A673 (cell line): Measurements from ENCODE around the gene CEACAM16. TPM values are rescaled to one million over a fixed set of nuclear protein-coding genes. Genes with fewer than 3 reads are reported as not detected.

Source experiments
- BruUV-seq: library from RNA; stranded (reverse); fragments of 400-500 nt; replicated peaks from 2 replicates; lab custom pipeline; 2021; lab: Mats Ljungman, UMichigan
- CTCF ChIA-PET: fragments of 300-600 bp; sonication (Branson Sonifier 250); formaldehyde crosslinking; loops from one replicate; lab custom pipeline; 2022; ENCODE audit warnings: antibody characterized with exemption; lab: Charles Lee
- POLR2A ChIA-PET: fragments of 300-600 bp; sonication (Branson Sonifier 250); formaldehyde crosslinking; loops from one replicate; lab custom pipeline; 2022; ENCODE audit warnings: antibody characterized with exemption; ENCODE audit not compliant: low non-redundant PET; lab: Charles Lee
- DNase-seq: peaks from one replicate; pipeline ENCODE4 v3.0.0-alpha.2; 2015; ENCODE audit warnings: low spot score
- H3K27ac ChIP-seq: fragments of 200-600 bp; sonication (generic); 2 replicates; pipeline ENCODE4 v1.5.1; 2016; ENCODE audit warnings: mixed run types, low read depth, mild to moderate bottlenecking, mixed read lengths, antibody characterized with exemption, low read length; ENCODE audit not compliant: poor library complexity, severe bottlenecking
- H3K27me3 ChIP-seq: fragments of 200-600 bp; sonication (generic); replicated peaks from 2 replicates; pipeline ENCODE4 v1.6.1; 2017; ENCODE audit warnings: mixed run types, low read depth, mild to moderate bottlenecking, mixed read lengths, antibody characterized with exemption, low read length; ENCODE audit not compliant: insufficient read depth, poor library complexity
- H3K36me3 ChIP-seq: fragments of 200-600 bp; sonication (generic); 2 replicates; pipeline ENCODE4 v1.6.1; 2016; ENCODE audit warnings: mixed run types, mild to moderate bottlenecking, mixed read lengths, antibody characterized with exemption, low read length; ENCODE audit not compliant: insufficient read depth, poor library complexity, severe bottlenecking
- H3K4me1 ChIP-seq: fragments of 200-600 bp; sonication (generic); 2 replicates; pipeline ENCODE4 v1.6.1; 2017; ENCODE audit warnings: mixed run types, mild to moderate bottlenecking, mixed read lengths, antibody characterized with exemption, low read length; ENCODE audit not compliant: insufficient read depth, poor library complexity, severe bottlenecking
- H3K4me3 ChIP-seq: fragments of 200-600 bp; sonication (generic); 2 replicates; pipeline ENCODE4 v1.5.1; 2016; ENCODE audit warnings: low read depth, mixed run types, mild to moderate bottlenecking, mixed read lengths, low read length; ENCODE audit not compliant: poor library complexity, severe bottlenecking
- H3K9me3 ChIP-seq: fragments of 200-600 bp; sonication (generic); 2 replicates; pipeline ENCODE4 v1.6.1; 2016; ENCODE audit warnings: mixed run types, low read depth, mild to moderate bottlenecking, mixed read lengths, antibody characterized with exemption, low read length; ENCODE audit not compliant: poor library complexity, severe bottlenecking
- EZH2 ChIP-seq: fragments of 200-600 bp; sonication (generic); IDR thresholded peaks from 2 replicates; pipeline ENCODE4 v1.6.1; 2017; ENCODE audit warnings: borderline replicate concordance, low read depth, mild to moderate bottlenecking, mixed read lengths, antibody characterized with exemption, low read length; ENCODE audit not compliant: poor library complexity, severe bottlenecking
- intact Hi-C: fragments of 100-400 bp; cut with micrococcal nuclease; formaldehyde crosslinking; loops from one replicate; pipeline ENCODE4 v1.10.0; 2022; ENCODE audit not compliant: unreplicated experiment
- total RNA-seq: library from RNA; stranded (reverse); gene quantifications from 2 replicates; pipeline ENCODE4 v1.2.3, GENCODE V29; 2021
- TF ChIP-seq, protein P1 (sequence below): fragments of 300-800, 200-600 bp; sonication (generic); conservative IDR thresholded peaks from 2 replicates; pipeline ENCODE4 v1.5.1; 2017; ENCODE audit warnings: low read depth, mild to moderate bottlenecking, antibody characterized with exemption, low read length, moderate library complexity, mixed read lengths

CEACAM16 gene
- total RNA-seq, 1 experiment from 2014 or later = not detected

GRCh38 chr19:44687888-44688287, 11.1 kb upstream of the CEACAM16 start:
- Histone ChIP-seq H3K4me3 (no peak overlapping the region), H3K9me3 (no peaks in the 10 kb centered on the region), H3K4me1 (no peaks in the 10 kb centered on the region), H3K36me3 (no peaks in the 10 kb centered on the region), H3K27ac (no peak overlapping the region), H3K27me3 (no peaks in the 10 kb centered on the region)
- ChIA-PET CTCF (interaction anchor here (0.6 to 0.9 kb wide), 2 partner anchors 9 to 36 kb away, joined by 5 to 6 read pairs; no protein-coding TSS in a partner anchor), POLR2A (no interaction called here)
- intact Hi-C loops = loop anchor here (10.0 kb wide), 2 partner anchors 157 to 267 kb away; partner anchors contain the start of genes CLPTM1 and NECTIN2
- BruUV-seq = no TSS peak
- no peak for TF ChIP-seq EZH2
- TF ChIP-seq, protein P1, sequence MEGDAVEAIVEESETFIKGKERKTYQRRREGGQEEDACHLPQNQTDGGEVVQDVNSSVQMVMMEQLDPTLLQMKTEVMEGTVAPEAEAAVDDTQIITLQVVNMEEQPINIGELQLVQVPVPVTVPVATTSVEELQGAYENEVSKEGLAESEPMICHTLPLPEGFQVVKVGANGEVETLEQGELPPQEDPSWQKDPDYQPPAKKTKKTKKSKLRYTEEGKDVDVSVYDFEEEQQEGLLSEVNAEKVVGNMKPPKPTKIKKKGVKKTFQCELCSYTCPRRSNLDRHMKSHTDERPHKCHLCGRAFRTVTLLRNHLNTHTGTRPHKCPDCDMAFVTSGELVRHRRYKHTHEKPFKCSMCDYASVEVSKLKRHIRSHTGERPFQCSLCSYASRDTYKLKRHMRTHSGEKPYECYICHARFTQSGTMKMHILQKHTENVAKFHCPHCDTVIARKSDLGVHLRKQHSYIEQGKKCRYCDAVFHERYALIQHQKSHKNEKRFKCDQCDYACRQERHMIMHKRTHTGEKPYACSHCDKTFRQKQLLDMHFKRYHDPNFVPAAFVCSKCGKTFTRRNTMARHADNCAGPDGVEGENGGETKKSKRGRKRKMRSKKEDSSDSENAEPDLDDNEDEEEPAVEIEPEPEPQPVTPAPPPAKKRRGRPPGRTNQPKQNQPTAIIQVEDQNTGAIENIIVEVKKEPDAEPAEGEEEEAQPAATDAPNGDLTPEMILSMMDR = no peak
- DNase-seq = no peak

GRCh38 chr19:44689290-44690130, 9.4 kb upstream of the CEACAM16 start:
- Histone ChIP-seq H3K27ac (no peak overlapping the region), H3K4me1 (no peaks in the 10 kb centered on the region), H3K27me3 (no peaks in the 10 kb centered on the region), H3K9me3 (no peaks in the 10 kb centered on the region), H3K4me3 (peak overlapping the region; percentile 11), H3K36me3 (no peaks in the 10 kb centered on the region)
- peak; percentile 76 for DNase-seq
- no peak for TF ChIP-seq EZH2
- TF ChIP-seq, protein P1 = peak; percentile 92
- ChIA-PET POLR2A (no interaction called here), CTCF (interaction anchor here (0.6 to 1.3 kb wide), 6 partner anchors 25 to 312 kb away, joined by 3 to 15 read pairs (median 4); no protein-coding TSS in a partner anchor)
- BruUV-seq = no TSS peak
- intact Hi-C loops = loop anchor here (1.0 to 10.0 kb wide), 3 partner anchors 81 to 265 kb away; partner anchors contain the start of genes CLPTM1 and NECTIN2

DNA sequence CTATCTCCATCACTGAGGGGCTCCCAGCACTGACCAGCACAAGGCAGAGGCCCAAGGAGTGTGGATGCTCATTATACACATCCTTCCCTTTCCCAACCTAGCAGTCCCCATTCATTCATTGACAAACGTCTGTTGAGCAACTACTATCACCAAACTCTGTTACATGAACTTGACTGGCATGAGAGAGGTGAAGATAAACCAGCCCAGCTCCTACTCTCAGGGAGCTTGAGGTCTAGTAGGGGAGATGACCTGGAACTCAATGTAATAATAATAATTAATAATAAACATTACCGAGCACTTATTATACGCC, 8.9 kb upstream of the CEACAM16 start:
- POLR2A ChIA-PET = no interaction called here
- no peak for TF ChIP-seq EZH2
- TF ChIP-seq, protein P1 = no peak
- no peak for DNase-seq

More for the DNA sequence above, 8.9 kb upstream of the CEACAM16 start:
- no peak overlapping the region for H3K4me3 ChIP-seq
- no TSS peak for BruUV-seq
- CTCF ChIA-PET = interaction anchor here (1.1 to 1.3 kb wide), 2 partner anchors 94 to 119 kb away, joined by 3 to 6 read pairs; no protein-coding TSS in a partner anchor
- no peaks in the 10 kb centered on the region for H3K4me1 ChIP-seq
- intact Hi-C loops = no loop called here
- H3K36me3 ChIP-seq = no peaks in the 10 kb centered on the region
- H3K9me3 ChIP-seq = no peaks in the 10 kb centered on the region
- H3K27me3 ChIP-seq = no peaks in the 10 kb centered on the region
- H3K27ac ChIP-seq = no peak overlapping the region
